Adrenal gland (tissue), 5 donors: Measurements from ENCODE around the gene VEGFB.

Source experiments
- CTCF ChIP-seq, 6 experiments: fragments of 450-650 bp in 4 of 6; fragments of 200-600 bp in 2 of 6; sonication (generic) in 1 of 6; IDR thresholded peaks; 1 replicate in 5 of 6; 2 replicates in 1 of 6; pipeline versions ENCODE4 v1.5.1 to v1.8.0; 2016 to 2021; ENCODE audit warnings: antibody characterized with exemption in 6 of 6, mild to moderate bottlenecking in 2 of 6, moderate library complexity in 1 of 6
- POLR2A ChIP-seq, 2 donors: fragments of 450-650 bp; IDR thresholded peaks; one replicate each; pipeline ENCODE4 v1.6.1; 2017; ENCODE audit warnings: antibody characterized with exemption in 2 of 2, mild to moderate bottlenecking in 2 of 2, moderate library complexity in 1 of 2
- donor health status: DM: no; HTN: no; CAD: no.

- TF ChIP-seq CTCF (IDR thresholded peaks at IDR 0.05) (no peak), POLR2A (IDR thresholded peaks at IDR 0.05) (no peak)
Measured at GRCh38 chr11:64288353-64288750, 54.0 kb downstream of the VEGFB start.
